ENCODE measurements around the gene IFITM1.
"Not testable (repeated sequence)": the region's sequence is repeated elsewhere in the genome, so short reads cannot be mapped to it uniquely, and the experiment has no call there.

IFITM1 gene

DNA sequence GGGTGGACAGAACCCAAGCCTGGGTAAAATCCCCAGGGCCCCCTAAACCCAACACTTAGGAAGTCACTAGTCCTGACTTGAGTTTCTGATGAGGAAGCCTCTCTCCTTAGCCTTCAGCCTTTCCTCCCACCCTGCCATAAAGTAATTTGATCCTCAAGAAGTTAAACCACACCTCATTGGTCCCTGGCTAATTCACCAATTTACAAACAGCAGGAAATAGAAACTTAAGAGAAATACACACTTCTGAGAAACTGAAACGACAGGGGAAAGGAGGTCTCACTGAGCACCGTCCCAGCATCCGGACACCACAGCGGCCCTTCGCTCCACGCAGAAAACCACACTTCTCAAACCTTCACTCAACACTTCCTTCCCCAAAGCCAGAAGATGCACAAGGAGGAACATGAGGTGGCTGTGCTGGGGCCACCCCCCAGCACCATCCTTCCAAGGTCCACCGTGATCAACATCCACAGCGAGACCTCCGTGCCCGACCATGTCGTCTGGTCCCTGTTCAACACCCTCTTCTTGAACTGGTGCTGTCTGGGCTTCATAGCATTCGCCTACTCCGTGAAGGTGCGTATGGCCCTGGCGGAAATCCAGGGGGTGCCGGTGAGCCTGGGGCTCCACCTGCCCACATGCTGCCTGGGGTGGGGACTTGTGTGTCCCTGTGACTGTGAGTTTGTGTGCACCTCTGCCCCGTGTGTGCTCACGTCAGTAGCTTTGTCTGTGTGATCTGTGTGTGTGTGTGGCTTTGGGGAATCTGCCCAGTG is at the start of gene IFITM1:
Gene IFITM1 (plus strand): TSS at position 254 of the 767 bp plus-strand sequence. CDS start 131 bp downstream, at position 385.
- DNase-seq, result no peak

DNA sequence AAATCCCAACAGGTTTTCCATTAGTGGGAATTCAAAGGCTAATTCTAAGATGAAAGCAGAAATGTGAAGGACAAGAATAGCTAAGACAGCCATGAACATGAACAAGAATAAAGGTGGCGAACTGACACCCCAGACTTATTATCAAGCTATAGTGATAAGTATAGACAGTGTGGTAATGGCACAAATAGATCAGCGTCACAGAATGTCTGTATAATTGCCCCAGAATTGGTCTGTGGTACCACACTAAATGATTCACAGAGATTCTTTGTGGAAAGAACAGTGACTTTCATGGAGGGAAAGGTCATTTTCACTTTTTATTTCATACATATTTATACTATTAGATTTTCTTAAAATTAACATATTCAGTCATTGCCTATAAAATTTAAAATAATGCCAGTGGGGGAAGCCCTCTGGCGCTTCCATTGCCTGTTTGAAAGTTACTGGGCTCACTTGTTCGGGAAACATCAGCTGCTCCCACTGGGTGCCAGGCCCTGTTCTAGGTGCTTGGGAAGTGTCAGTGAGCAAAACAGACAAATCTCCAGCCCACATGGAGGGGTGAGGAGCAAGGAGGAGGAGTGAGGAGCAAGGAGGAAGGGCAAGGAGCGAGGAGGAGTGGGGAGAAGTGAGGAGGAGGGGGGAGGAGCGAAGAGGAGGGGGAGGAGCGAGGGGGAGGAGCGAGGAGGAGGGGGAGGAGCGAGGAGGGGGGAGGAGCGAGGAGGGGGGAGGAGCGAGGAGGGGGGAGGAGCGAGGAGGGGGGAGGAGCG is 47.0 kb upstream of the IFITM1 start:
- DNase-seq, result no peak

DNA sequence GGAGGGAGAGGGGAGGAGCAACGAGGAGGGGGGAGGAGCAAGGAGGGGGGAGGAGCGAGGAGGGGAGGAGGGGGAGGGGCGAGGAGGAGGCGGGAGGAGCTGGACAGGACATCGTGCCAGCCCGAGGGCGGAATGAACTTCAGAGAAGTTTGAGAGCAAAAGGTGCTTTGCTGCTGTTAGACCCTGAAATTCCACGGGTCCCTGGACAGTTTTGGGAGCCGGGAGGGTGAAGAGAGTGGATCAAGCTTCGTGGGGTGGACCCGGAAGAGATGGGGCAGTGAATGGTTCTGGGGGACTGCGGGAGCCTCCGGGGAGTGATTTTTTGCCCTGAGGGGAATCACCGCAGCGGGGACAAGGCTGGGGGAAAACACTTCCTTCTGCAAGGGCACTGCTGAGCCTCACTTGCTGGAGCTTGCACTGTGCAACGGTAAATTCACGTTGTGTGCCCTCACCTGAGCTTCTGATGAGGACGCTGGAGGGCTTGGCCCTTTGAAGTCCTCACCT is 46.3 kb upstream of the IFITM1 start:
- DNase-seq, result no peak

DNA sequence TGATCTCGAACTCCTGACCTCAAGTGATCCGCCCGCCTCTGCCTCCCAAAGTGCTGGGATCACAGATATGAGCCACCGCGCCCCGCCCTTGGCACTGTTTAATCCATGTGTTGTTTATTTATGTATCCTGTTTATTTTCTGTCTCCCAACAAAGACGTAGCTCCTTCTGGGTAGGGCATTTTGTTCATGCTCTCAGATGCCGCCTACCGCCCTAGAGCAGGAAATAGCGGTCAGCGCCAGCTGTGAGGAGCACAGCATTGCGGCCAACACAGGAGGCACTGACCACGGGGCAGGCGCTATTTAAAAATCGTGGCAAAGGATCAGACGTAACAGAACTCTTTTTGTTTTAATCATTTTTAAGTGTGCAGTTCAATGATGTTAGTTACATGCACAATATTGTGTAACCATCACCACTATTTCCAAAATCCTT is 45.1 kb upstream of the IFITM1 start:
- not testable (repeated sequence) for DNase-seq

DNA sequence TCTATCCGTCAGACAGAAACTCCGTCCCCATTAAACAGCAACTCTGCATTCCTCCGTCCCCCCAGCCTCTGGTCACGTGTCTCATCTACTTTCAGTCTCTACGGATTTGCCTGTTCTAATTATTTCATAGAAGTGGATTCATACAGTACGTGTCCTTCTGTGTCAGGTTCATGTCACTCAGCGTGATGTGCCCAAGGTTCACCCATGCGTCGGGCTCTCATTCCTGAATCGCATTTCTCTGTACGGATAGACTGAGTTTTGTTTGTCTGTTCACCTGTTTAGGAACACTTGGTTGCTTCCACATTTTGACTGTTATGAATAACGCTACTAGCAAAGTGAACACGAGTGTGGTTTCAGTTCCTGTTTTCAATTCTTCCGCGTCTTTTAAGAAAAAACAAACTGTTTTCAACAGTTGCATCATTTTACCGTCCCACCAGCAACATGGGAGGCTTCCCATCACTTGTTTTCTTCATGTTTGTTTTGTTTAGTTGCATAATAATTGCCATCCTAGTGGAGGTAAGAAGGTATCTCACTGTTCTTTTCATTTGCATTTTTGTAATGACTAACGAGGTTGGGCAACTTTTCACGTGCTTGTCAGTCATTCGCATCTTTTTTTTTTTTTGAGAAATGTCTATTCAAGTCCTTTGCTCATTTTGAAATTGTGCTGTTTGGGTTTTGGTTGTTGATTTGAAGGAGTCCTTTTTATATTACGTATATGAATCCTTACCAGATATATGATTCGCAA is 44.5 kb upstream of the IFITM1 start:
- DNase-seq, result no peak

DNA sequence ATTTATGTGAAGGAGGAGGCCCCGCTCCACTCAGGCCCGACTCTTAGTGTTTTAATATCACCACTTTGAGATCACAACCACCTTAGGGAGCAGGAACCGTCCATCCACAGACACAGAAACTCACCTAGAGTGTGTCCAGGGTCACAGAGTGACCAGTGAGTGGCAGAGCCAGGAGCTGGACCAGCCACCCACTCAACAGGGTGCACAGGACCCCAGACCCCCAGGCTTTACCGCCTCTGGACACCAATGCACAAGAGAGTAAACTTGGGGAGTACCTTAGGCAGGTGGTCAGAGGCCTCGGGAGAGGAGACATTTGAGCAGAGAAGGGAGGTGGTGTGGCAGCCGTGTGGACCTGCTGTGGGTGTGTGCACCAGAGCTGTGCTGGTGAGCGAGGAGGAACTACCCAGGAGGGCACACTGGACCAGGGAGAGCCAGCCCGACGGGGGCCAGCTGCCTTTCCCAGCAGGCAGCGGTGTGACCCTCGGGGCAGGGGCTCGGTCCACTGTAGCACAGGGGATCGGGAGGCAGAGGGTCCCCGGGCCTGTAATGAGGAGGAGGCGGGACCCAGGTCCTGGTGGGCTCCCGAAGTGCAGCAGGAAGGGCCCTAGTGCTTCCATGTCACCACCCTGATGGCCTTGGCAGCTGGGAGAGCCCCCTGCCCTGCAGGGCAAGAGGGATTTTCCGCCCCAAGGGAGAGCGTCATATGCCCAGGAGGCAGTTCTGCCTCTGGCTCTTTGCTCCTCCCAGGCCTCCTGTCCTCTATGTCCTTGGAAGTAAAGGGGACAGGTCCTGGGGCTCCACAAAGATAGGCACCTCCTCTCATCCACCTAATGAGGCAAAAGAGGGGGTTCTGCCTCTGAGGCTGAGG is 43.2 kb upstream of the IFITM1 start:
- no peak for DNase-seq

DNA sequence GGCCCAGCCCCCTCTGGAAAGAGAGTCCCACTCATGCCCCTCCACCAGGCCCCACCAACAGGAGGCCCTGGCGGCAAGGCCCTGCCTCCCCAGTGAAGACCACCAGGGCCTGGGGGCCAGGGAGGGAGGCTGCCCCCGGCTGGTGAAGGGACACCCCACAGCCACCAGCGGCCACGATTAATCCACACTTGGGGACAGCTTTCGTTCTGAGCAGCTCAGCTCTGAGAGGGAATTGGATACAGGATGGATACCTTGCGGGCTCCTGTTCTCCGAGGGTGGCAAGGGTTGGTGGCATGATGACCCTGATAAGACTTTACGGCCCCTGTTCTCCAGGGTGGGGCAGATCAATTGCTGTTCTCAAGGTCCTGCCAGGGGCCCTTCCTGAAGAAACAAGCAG is 42.5 kb upstream of the IFITM1 start:
- no peak for DNase-seq

DNA sequence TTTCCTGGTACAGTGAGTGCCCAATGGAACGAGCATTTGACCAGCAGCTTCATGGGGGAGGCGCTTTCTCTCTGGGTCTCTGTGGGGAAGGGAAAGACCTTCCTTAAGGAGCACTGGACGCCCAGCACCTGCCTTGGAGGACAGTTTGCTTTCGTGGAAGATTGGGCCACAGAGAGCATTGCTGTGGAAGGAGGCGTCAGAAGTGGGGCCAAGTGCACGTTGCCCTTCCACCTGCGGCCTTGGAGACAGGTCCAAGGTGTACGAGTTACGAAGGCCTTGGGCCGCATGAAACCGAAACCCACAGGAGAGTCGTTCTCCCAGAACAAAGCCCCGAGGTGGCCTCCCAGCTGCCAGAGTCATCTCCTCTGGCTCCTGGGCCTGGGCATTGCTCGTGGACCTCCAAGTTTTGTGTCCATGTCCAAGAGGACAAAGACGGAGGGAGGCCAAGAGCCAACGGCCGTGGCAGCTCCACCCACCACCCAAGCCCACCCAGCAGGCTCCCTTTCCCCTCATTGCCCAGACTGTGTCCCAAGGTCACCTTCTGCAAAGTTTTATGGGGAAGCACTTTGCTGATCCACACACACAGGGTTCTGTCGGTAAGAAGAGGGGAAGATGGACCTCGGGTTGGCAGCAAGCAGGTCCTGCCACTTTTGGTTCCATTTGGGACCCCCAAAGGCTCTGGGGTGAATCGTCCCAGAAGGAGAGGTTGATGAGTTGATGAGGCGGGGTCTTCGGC is 41.5 kb upstream of the IFITM1 start:
- no peak for DNase-seq

DNA sequence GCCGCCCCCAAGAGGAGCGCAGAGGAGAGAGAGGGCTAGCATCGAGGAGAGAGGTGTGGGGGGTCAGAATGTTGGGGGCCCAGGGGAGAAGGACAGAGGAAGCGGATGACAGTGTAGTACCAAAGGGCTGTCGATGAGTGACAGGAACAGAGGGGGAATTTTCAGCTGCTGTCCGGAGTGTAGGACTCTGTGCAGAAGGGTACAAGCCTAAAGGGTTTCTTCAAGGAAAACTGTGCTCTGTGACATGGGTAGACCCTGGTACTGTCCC is 41.0 kb upstream of the IFITM1 start:
- no peak for DNase-seq

DNA sequence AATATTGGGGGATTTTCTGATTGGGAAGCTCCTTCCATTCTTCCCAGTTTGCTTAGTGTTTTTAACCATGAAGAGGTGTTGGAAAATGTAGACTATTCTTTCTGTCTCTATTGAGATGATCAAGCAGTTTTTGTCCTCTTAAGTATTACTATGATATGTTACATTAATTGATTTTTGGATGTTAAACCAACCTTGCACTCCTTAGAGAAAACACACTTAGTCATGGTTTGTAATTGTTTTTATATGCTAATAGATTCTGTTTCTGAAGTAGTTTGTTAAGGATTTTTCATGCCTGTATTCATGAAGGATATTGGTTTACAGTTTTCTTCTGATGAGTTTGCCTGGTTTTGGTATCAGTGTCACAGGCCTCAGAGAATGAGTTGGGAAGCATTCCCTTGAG is 37.6 kb upstream of the IFITM1 start:
- DNase-seq, result no peak

DNA sequence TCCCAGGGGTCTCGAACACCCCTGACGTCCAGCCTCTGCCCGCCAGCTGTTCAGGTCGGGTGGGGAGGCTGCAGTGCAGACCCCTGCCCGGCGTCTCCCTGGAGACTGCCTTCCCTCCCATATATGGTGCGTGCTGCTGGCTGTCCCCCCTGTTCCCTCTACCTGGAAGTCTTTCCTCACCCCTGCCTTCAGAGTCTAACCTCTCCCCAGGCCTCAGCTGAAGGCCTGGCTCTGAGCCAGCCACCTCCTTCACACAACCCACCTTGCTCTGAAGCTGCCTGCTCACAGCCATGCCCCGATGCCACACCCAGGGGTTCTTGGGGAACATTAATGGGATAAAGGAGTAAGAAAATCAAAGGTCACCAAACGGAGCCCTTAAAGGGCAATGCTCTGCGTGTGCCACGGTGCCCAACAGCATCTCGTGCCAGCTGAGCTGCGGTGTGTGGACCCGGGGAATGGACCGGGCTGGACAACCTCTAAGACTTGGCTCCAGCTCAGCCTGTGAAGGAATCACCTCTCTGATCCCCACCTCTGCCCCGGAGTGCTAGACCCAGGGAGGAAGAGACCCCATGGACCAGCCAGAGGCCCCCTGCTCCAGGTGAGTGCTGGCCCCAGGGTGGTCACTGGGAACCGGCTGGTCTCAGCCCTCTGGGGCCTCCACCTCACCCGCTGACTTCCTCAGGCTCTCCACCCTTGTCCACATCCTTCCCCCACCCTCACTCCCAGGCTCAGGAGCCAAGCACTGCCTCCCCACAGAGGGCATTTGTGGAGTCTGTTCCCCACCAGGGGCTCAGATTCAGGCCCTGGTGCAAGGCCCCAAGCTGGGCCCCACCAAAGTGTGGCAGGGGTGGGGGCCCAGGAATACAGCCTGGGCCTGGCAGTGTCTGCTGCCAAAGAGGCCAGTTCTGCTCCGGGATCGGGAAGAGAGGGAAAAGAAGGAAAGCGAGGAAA is 35.6 kb upstream of the IFITM1 start, which contains the start of gene NLRP6:
Gene NLRP6 (plus strand): TSS at position 407 of the 951 bp plus-strand sequence. CDS start 163 bp downstream, at position 570.
- DNase-seq, result no peak

DNA sequence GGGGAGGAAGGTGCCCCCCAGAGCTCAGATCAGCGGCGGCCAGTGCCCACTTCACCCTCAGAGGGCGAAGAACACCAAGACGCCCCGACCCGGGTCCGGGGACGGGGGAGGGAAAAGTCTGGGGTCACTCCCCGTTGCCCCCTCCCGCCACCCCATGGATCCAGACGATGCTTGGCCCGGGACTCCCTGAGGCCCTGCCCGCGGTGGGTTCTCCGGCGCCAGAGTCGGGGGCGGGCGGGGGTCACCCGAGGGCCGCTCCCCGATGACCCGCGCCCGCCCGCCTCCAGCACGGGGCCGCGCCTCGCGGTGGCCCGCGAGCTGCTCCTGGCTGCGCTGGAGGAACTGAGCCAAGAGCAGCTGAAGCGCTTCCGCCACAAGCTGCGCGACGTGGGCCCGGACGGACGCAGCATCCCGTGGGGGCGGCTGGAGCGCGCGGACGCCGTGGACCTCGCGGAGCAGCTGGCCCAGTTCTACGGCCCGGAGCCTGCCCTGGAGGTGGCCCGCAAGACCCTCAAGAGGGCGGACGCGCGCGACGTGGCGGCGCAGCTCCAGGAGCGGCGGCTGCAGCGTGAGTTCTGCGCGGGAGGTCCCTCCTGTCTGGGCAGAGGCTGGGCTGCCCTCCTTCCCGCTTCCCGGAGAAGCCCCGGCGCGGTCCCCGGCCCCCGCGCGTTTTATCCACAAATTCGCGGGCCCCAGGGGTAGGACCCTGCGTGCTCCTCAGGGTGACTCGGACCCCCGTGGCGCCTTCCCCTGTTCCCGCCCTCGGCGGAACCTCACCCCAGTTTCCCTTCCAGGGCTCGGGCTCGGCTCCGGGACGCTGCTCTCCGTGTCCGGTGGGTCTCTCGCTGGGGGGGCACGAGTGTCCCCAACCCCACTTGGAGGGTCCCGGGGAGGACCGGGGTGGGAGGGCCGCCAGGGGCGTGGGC is 34.5 kb upstream of the IFITM1 start:
- DNase-seq, result no peak

DNA sequence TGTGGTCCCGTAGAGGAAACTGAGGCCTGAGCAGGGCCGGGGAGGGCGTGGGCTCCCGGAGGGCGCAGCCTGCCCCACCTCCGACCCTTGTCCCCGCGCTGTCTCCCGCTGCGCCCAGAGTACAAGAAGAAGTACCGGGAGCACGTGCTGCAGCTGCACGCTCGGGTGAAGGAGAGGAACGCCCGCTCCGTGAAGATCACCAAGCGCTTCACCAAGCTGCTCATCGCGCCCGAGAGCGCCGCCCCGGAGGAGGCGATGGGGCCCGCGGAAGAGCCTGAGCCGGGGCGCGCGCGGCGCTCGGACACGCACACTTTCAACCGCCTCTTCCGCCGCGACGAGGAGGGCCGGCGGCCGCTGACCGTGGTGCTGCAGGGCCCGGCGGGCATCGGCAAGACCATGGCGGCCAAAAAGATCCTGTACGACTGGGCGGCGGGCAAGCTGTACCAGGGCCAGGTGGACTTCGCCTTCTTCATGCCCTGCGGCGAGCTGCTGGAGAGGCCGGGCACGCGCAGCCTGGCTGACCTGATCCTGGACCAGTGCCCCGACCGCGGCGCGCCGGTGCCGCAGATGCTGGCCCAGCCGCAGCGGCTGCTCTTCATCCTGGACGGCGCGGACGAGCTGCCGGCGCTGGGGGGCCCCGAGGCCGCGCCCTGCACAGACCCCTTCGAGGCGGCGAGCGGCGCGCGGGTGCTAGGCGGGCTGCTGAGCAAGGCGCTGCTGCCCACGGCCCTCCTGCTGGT is 33.7 kb upstream of the IFITM1 start:
- no peak for DNase-seq

DNA sequence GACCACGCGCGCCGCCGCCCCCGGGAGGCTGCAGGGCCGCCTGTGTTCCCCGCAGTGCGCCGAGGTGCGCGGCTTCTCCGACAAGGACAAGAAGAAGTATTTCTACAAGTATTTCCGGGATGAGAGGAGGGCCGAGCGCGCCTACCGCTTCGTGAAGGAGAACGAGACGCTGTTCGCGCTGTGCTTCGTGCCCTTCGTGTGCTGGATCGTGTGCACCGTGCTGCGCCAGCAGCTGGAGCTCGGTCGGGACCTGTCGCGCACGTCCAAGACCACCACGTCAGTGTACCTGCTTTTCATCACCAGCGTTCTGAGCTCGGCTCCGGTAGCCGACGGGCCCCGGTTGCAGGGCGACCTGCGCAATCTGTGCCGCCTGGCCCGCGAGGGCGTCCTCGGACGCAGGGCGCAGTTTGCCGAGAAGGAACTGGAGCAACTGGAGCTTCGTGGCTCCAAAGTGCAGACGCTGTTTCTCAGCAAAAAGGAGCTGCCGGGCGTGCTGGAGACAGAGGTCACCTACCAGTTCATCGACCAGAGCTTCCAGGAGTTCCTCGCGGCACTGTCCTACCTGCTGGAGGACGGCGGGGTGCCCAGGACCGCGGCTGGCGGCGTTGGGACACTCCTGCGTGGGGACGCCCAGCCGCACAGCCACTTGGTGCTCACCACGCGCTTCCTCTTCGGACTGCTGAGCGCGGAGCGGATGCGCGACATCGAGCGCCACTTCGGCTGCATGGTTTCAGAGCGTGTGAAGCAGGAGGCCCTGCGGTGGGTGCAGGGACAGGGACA is 32.9 kb upstream of the IFITM1 start:
- DNase-seq, result no peak

DNA sequence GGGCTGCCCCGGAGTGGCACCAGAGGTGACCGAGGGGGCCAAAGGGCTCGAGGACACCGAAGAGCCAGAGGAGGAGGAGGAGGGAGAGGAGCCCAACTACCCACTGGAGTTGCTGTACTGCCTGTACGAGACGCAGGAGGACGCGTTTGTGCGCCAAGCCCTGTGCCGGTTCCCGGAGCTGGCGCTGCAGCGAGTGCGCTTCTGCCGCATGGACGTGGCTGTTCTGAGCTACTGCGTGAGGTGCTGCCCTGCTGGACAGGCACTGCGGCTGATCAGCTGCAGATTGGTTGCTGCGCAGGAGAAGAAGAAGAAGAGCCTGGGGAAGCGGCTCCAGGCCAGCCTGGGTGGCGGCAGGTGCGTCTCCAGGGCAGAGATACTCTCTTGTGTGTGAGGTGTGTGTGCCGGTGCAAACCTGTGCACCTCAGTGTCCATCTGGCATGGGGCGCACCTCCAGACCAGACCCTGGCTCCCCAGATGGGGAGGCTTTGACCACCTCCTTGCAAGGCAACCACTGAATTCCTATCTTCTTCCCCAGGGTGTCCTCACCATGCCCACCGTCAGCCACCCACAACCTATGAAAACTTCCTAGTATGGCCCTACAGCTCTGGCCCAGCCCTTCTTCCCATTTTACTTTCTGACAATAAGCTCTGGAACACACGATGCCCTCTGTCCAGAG is 32.2 kb upstream of the IFITM1 start:
- no peak for DNase-seq

DNA sequence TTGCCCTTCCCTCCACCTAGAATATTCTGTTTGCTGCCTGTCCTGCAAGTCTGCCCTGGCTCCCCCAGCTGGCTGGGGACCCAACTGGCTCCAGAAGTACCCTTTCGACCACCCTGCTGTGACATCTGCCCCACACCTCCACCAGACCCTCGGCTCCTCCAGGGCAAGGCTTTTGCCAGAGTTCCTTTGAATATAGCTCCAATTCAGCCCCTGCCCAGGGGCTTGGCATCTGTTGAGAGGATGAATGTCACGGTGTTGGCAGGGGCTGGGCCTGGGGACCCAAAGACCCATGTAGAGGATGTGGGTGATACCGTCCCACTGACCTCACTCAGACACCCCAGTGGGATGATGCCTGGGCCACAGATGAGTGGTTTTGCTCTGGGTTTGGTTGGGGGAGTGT is 31.7 kb upstream of the IFITM1 start:
- DNase-seq, result no peak

DNA sequence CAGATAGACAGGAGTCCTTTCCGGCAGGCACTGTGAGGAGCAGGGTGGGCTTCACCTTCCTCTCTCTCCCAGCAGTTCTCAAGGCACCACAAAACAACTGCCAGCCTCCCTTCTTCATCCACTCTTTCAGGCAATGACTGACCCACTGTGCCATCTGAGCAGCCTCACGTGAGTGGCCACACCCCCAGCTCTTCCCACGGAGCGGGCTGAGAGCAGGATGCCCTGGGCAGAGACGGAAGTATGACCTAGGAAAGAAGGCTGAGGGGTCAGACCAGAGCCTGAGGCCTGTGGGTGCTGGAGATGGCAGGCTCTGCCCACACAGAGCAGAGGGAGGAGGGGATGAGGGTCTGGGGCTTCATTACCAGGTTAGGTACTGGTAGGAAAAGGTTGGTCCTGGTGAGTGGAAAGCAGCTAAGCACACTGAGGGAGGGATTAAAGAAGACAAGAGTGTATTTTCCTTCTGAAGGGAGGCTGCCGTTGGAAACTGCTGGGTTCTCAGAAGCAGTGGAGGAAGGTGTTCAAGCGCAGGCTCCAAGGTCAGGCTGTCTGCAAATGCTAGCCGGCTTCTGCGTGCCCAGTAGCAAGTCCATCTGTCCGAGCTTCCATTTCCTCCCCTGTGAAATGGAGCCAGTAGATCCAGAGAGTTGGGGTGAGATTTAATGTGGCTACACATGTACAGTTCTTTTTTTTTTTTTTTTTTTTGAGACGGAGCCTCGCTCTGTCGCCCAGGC is 31.0 kb upstream of the IFITM1 start:
- no peak for DNase-seq

Measured in NCI-H1092 (cell line).